Breast epithelium (tissue), 3 donors: ENCODE data around the gene ST6GALNAC3.

ENCODE experiments used
- CTCF ChIP-seq, 3 donors: fragments of 450-650 bp; IDR thresholded peaks; one replicate each; pipeline ENCODE4 v1.5.1; 2016 to 2017; ENCODE audit warnings: antibody characterized with exemption in 3 of 3, mild to moderate bottlenecking in 3 of 3, moderate library complexity in 3 of 3
- POLR2A ChIP-seq: fragments of 450-650 bp; IDR thresholded peaks from one replicate; pipeline ENCODE4 v1.6.1; 2016; ENCODE audit warnings: antibody characterized with exemption, mild to moderate bottlenecking, moderate library complexity
- POLR2AphosphoS5 ChIP-seq, 3 donors: sonication (generic); formaldehyde crosslinking; IDR thresholded peaks; one replicate each; pipeline ENCODE4 v1.6.1; 2017; ENCODE audit warnings: antibody characterized with exemption in 3 of 3

GRCh38 chr1:76390456-76390855, 315.9 kb downstream of the ST6GALNAC3 start:
- TF ChIP-seq POLR2A (no peak), CTCF (IDR thresholded peaks at IDR 0.05) (no peak), POLR2AphosphoS5 (IDR thresholded peaks at IDR 0.05) (no peak)
